ENCODE measurements around the gene DOK3.

The DOK3 gene

DNA sequence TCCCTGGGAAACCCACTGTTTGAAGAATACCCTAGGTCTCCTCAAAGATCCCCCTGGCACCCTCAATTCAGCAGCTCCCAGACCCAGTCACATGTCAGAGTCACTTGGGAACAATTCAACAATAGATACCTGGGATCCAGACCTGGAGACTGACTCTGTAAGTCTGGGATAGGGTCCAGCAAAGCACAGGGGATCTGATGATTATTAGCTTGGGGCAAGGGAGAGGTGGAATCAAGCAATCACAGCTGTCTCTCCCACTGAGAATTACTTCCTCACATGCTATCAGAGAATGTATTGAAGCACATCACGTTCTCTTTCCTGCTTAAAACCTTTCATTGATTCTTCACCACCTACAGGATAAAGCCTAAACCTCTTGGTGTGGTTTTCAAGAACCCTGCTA, 38.9 kb upstream of the DOK3 start:
- Histone ChIP-seq H3F3A (ENCODE audit: insufficient read depth, low read length) (no peaks in the 10 kb centered on the region), H4K20me1 (ENCODE audit: insufficient read depth, low read length) (no peaks in the 10 kb centered on the region), H3K27ac (ENCODE audit: low read depth, low read length, poor library complexity, severe bottlenecking) (no peak overlapping the region), H3K4me1 (ENCODE audit: insufficient read depth, low read length, severe bottlenecking) (peaks cover 15% of the 10 kb centered on the region), H2AFZ (ENCODE audit: low read length) (no peak overlapping the region), H3K4me3 (ENCODE audit: low read depth, low read length, poor library complexity, severe bottlenecking) (no peak overlapping the region), H3K27me3 (ENCODE audit: insufficient read depth, low read length) (no peaks in the 10 kb centered on the region), H3K9me2 (ENCODE audit: low read depth, low read length) (no peaks in the 10 kb centered on the region), H3K79me2 (ENCODE audit: insufficient read depth, low read length) (peaks cover 62% of the 10 kb centered on the region), H3K36me3 (ENCODE audit: insufficient read depth, low read length) (peaks cover 38% of the 10 kb centered on the region; the same call in 1 of the 2 replicates), H3K9me3 (ENCODE audit: low read length) (no peaks in the 10 kb centered on the region), H3K4me2 (ENCODE audit: low read length) (no peak overlapping the region), H3K9ac (ENCODE audit: low read length) (no peak overlapping the region)
- TF ChIP-seq, protein P1, sequence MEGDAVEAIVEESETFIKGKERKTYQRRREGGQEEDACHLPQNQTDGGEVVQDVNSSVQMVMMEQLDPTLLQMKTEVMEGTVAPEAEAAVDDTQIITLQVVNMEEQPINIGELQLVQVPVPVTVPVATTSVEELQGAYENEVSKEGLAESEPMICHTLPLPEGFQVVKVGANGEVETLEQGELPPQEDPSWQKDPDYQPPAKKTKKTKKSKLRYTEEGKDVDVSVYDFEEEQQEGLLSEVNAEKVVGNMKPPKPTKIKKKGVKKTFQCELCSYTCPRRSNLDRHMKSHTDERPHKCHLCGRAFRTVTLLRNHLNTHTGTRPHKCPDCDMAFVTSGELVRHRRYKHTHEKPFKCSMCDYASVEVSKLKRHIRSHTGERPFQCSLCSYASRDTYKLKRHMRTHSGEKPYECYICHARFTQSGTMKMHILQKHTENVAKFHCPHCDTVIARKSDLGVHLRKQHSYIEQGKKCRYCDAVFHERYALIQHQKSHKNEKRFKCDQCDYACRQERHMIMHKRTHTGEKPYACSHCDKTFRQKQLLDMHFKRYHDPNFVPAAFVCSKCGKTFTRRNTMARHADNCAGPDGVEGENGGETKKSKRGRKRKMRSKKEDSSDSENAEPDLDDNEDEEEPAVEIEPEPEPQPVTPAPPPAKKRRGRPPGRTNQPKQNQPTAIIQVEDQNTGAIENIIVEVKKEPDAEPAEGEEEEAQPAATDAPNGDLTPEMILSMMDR (IDR thresholded peaks at IDR 0.05; ENCODE audit: low read length) = no peak
- no peak for TF ChIP-seq EZH2 (IDR thresholded peaks at IDR 0.05; ENCODE audit: borderline replicate concordance, low read length)

DNA sequence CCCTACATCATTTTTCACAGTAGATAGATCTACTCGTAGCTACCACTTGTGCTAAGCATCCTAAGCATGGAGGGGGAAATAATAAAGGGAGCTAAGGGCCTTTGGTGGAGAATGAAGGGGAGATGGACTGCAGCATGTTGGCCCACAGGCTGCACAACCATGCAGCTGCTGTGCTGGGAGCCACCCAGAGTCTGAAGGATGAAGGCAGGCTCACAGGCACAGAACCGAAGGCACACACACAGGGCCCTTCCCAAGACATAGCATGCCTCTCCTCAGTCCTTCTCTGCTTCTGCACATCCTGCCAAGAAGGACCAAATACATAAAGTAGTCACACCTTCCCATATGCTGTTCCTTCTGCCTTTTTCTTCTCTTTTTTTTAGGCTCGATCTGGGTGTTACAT, 38.1 kb upstream of the DOK3 start:
- Histone ChIP-seq H3K9me2 (ENCODE audit: low read depth, low read length) (no peaks in the 10 kb centered on the region), H3K27me3 (ENCODE audit: insufficient read depth, low read length) (no peaks in the 10 kb centered on the region), H3K4me3 (ENCODE audit: low read depth, low read length, poor library complexity, severe bottlenecking) (no peak overlapping the region), H4K20me1 (ENCODE audit: insufficient read depth, low read length) (no peaks in the 10 kb centered on the region), H3K9ac (ENCODE audit: low read length) (no peak overlapping the region), H3K4me2 (ENCODE audit: low read length) (no peak overlapping the region), H3K79me2 (ENCODE audit: insufficient read depth, low read length) (peaks cover 60% of the 10 kb centered on the region), H2AFZ (ENCODE audit: low read length) (no peak overlapping the region), H3K9me3 (ENCODE audit: low read length) (no peaks in the 10 kb centered on the region), H3K27ac (ENCODE audit: low read depth, low read length, poor library complexity, severe bottlenecking) (no peak overlapping the region), H3K36me3 (ENCODE audit: insufficient read depth, low read length) (peaks cover 42% of the 10 kb centered on the region; the same call in 1 of the 2 replicates), H3F3A (ENCODE audit: insufficient read depth, low read length) (no peaks in the 10 kb centered on the region), H3K4me1 (ENCODE audit: insufficient read depth, low read length, severe bottlenecking) (peaks cover 7% of the 10 kb centered on the region)
- TF ChIP-seq EZH2 (IDR thresholded peaks at IDR 0.05; ENCODE audit: borderline replicate concordance, low read length) = no peak
- TF ChIP-seq, protein P1 (IDR thresholded peaks at IDR 0.05; ENCODE audit: low read length) = no peak

DNA sequence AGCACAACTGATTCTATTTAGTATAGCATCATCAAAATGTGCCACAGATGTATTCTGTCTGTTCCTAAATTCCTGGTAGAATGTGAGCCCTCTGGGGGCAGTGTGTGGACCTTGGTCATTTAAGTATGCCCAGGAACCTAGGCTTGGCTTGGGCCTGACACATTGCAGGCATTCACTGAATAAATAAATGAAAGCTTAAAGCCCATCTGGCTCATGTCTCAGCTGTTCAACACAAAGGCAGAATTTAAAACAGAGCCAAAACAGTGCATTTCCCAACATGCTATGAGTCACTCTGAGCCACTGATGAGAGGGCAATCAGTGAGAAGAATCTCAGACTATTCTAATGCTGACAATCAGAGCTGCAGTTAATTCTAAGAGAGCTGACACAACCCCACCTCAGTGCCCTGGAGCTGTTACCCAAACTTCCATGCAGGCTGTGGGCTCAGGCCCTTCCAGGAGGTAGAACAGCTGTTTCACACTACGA, 36.7 kb upstream of the DOK3 start:
- TF ChIP-seq, protein P1 (IDR thresholded peaks at IDR 0.05; ENCODE audit: low read length) = no peak
- no peak for TF ChIP-seq EZH2 (IDR thresholded peaks at IDR 0.05; ENCODE audit: borderline replicate concordance, low read length)
- Histone ChIP-seq H3K9me3 (ENCODE audit: low read length) (no peaks in the 10 kb centered on the region), H3K79me2 (ENCODE audit: insufficient read depth, low read length) (peaks cover 58% of the 10 kb centered on the region), H3K4me3 (ENCODE audit: low read depth, low read length, poor library complexity, severe bottlenecking) (no peak overlapping the region), H3K36me3 (ENCODE audit: insufficient read depth, low read length) (peaks cover 40% of the 10 kb centered on the region), H3K4me2 (ENCODE audit: low read length) (no peak overlapping the region), H2AFZ (ENCODE audit: low read length) (no peak overlapping the region), H3K27ac (ENCODE audit: low read depth, low read length, poor library complexity, severe bottlenecking) (no peak overlapping the region), H3F3A (ENCODE audit: insufficient read depth, low read length) (no peaks in the 10 kb centered on the region), H3K4me1 (ENCODE audit: insufficient read depth, low read length, severe bottlenecking) (no peaks in the 10 kb centered on the region), H3K9ac (ENCODE audit: low read length) (no peak overlapping the region), H3K27me3 (ENCODE audit: insufficient read depth, low read length) (no peaks in the 10 kb centered on the region), H3K9me2 (ENCODE audit: low read depth, low read length) (no peaks in the 10 kb centered on the region), H4K20me1 (ENCODE audit: insufficient read depth, low read length) (no peaks in the 10 kb centered on the region)

Measured in OCI-LY1 (cell line).